ENCODE measurements around the gene LMX1B.
"Not testable (repeated sequence)": the region's sequence is repeated elsewhere in the genome, so short reads cannot be mapped to it uniquely, and the experiment has no call there.

LMX1B gene

DNA sequence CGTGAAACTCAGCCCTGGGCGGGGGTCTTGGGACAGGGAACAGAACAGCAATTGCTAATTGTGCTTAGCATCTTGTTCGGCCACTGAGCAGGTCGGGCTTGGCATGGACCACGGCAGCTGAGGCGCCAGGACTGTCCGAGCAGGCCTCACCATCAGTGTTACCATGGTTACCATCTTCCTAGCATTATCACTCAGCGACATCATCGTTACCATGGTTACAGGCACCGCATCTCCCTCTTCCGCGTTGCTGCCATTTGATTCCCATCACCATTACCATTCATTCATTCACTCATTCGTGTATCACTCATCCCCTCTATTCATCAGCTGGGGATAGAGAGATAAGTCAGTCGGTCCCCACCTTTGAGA lies 110.1 kb downstream of the LMX1B start (continued):
- TF ChIP-seq TSHZ1 (tag by site-specific recombination; IDR thresholded peaks at IDR 0.05; ENCODE audit: borderline replicate concordance) (no peak), ZNF664 (tag by site-specific recombination; IDR thresholded peaks at IDR 0.05) (no peak), FEZF1 (tag by site-specific recombination; IDR thresholded peaks at IDR 0.05) (no peak)

DNA sequence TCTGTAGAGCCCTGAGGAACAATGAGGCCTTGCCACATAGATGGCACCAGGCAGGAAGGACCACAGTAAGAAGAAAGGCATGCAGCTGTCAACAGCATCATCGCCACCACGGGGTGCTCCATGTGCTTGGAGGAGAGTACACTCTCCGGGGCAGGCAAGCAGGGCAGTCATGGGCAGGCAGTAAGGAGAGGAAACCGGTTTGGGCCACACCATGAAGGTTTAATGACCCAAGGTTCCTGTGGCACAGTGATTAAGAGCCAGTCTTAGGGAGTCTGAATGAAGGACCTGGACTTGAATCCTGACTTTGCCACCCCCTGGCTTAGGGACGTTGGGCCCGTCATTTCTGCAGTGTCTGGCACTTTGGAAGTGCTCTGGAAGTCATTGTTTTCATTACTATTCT lies 110.5 kb downstream of the LMX1B start:
- Histone ChIP-seq H3K4me3 (ENCODE audit: low read depth, low read length) (no peak overlapping the region), H3K36me3 (ENCODE audit: control insufficient read depth in 2 of 2, insufficient read depth in 1 of 2, low read length in 2 of 2) (no peaks in the 10 kb centered on the region), H3K9me3 (ENCODE audit: control insufficient read depth, insufficient read depth, low read depth, low read length) (no peaks in the 10 kb centered on the region), H3K4me1 (ENCODE audit: control insufficient read depth, insufficient read depth, low read length) (peaks cover 9% of the 10 kb centered on the region), H3K27ac (ENCODE audit: extremely low read depth, low read depth, low read length) (no peak overlapping the region)
- ChIA-PET CTCF (interaction anchor here (3.7 kb wide), 1 partner anchor 18 kb away, joined by 22 read pairs; no protein-coding TSS in a partner anchor), POLR2A (no interaction called here)
- no peak for TF ChIP-seq ZNF768 (tag by site-specific recombination; IDR thresholded peaks at IDR 0.05)
- TF ChIP-seq AEBP2 (tag by site-specific recombination; IDR thresholded peaks at IDR 0.05; ENCODE audit: borderline replicate concordance), result no peak
- TF ChIP-seq, protein P1, sequence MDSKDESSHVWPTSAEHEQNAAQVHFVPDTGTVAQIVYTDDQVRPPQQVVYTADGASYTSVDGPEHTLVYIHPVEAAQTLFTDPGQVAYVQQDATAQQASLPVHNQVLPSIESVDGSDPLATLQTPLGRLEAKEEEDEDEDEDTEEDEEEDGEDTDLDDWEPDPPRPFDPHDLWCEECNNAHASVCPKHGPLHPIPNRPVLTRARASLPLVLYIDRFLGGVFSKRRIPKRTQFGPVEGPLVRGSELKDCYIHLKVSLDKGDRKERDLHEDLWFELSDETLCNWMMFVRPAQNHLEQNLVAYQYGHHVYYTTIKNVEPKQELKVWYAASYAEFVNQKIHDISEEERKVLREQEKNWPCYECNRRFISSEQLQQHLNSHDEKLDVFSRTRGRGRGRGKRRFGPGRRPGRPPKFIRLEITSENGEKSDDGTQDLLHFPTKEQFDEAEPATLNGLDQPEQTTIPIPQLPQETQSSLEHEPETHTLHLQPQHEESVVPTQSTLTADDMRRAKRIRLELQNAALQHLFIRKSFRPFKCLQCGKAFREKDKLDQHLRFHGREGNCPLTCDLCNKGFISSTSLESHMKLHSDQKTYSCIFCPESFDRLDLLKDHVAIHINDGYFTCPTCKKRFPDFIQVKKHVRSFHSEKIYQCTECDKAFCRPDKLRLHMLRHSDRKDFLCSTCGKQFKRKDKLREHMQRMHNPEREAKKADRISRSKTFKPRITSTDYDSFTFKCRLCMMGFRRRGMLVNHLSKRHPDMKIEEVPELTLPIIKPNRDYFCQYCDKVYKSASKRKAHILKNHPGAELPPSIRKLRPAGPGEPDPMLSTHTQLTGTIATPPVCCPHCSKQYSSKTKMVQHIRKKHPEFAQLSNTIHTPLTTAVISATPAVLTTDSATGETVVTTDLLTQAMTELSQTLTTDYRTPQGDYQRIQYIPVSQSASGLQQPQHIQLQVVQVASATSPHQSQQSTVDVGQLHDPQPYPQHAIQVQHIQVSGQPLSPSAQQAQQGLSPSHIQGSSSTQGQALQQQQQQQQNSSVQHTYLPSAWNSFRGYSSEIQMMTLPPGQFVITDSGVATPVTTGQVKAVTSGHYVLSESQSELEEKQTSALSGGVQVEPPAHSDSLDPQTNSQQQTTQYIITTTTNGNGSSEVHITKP (tag by site-specific recombination; IDR thresholded peaks at IDR 0.05), result peak; percentile 53
- TF ChIP-seq ZNF335 (tag by site-specific recombination; conservative IDR thresholded peaks at IDR 0.05), result no peak
- no peak for TF ChIP-seq ZNF416 (tag by site-specific recombination; IDR thresholded peaks at IDR 0.05)
- TF ChIP-seq MZF1 (tag by site-specific recombination; IDR thresholded peaks at IDR 0.05; ENCODE audit: borderline replicate concordance), result no peak
- TF ChIP-seq, protein P2, sequence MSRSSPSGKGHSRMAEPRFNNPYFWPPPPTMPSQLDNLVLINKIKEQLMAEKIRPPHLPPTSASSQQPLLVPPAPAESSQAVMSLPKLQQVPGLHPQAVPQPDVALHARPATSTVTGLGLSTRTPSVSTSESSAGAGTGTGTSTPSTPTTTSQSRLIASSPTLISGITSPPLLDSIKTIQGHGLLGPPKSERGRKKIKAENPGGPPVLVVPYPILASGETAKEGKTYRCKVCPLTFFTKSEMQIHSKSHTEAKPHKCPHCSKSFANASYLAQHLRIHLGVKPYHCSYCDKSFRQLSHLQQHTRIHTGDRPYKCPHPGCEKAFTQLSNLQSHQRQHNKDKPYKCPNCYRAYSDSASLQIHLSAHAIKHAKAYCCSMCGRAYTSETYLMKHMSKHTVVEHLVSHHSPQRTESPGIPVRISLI (tag by site-specific recombination; IDR thresholded peaks at IDR 0.05), result no peak
- no peak for TF ChIP-seq SCRT2 (tag by site-specific recombination; IDR thresholded peaks at IDR 0.05)
- no peak for TF ChIP-seq ZFP41 (tag by site-specific recombination; IDR thresholded peaks at IDR 0.05; ENCODE audit: borderline replicate concordance)
- no peak for TF ChIP-seq ZNF843 (tag by site-specific recombination; IDR thresholded peaks at IDR 0.05)
- TF ChIP-seq, protein P3, sequence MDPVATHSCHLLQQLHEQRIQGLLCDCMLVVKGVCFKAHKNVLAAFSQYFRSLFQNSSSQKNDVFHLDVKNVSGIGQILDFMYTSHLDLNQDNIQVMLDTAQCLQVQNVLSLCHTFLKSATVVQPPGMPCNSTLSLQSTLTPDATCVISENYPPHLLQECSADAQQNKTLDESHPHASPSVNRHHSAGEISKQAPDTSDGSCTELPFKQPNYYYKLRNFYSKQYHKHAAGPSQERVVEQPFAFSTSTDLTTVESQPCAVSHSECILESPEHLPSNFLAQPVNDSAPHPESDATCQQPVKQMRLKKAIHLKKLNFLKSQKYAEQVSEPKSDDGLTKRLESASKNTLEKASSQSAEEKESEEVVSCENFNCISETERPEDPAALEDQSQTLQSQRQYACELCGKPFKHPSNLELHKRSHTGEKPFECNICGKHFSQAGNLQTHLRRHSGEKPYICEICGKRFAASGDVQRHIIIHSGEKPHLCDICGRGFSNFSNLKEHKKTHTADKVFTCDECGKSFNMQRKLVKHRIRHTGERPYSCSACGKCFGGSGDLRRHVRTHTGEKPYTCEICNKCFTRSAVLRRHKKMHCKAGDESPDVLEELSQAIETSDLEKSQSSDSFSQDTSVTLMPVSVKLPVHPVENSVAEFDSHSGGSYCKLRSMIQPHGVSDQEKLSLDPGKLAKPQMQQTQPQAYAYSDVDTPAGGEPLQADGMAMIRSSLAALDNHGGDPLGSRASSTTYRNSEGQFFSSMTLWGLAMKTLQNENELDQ (tag by site-specific recombination; IDR thresholded peaks at IDR 0.05; ENCODE audit: low read depth), result peak; percentile 79; the same call in 1 of the 2 replicates
- no peak for TF ChIP-seq ZIC2 (tag by site-specific recombination; IDR thresholded peaks at IDR 0.05)
- no peak for TF ChIP-seq HOXA7 (CRISPR knock-in tag; IDR thresholded peaks at IDR 0.05; ENCODE audit: borderline replicate concordance)
- no peak for TF ChIP-seq TSHZ1 (tag by site-specific recombination; IDR thresholded peaks at IDR 0.05; ENCODE audit: borderline replicate concordance)

DNA sequence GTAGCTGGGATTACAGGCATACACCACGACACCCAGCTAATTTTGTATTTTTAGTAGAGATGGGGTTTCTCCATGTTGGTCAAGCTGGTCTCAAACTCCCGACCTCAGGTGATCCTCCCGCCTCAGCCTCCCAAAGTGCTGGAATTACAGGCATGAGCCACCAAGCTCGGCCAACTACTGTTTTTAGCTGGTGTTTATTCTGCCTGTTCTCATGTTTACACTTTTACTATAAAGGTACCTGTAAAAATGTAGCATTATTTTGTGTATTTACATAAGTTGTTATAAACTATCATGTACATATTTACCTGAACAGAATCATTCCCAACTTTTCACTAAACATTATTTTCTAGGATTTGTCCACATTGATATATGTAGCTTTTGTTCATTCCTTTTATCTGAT lies 111.8 kb downstream of the LMX1B start:
- H3K36me3 ChIP-seq (ENCODE audit: control insufficient read depth in 2 of 2, insufficient read depth in 1 of 2, low read length in 2 of 2); H3K4me1 ChIP-seq (ENCODE audit: control insufficient read depth, insufficient read depth, low read length); H3K27ac ChIP-seq (ENCODE audit: extremely low read depth, low read depth, low read length); H3K9me3 ChIP-seq (ENCODE audit: control insufficient read depth, insufficient read depth, low read depth, low read length); H3K4me3 ChIP-seq (ENCODE audit: low read depth, low read length); POLR2A ChIA-PET: not testable (repeated sequence)
- CTCF ChIA-PET, result interaction anchor here (0.6 to 3.7 kb wide), 4 partner anchors 20 to 383 kb away, joined by 3 to 22 read pairs (median 4); no protein-coding TSS in a partner anchor

All from HEK293 (cell line).